OCI-LY7 (cell line): ENCODE results near the gene FREM3. TPM values are rescaled to one million over a fixed set of nuclear protein-coding genes. Genes with fewer than 3 reads are reported as not detected.
A peak's percentile ranks its signal among the peaks of the same experiment; 100 is the strongest.
"Not testable (repeated sequence)": the region's sequence is repeated elsewhere in the genome, so short reads cannot be mapped to it uniquely, and the experiment has no call there.

Experiments
- BruUV-seq: library from RNA; stranded (reverse); fragments of 400-500 nt; replicated peaks from 2 replicates; lab custom pipeline; 2021; lab: Mats Ljungman, UMichigan
- CTCF ChIA-PET: fragments of 300-600 bp; sonication (Branson Sonifier 250); formaldehyde crosslinking; loops from one replicate; lab custom pipeline; 2022; ENCODE audit warnings: antibody characterized with exemption; ENCODE audit not compliant: unreplicated experiment; lab: Charles Lee
- POLR2A ChIA-PET: fragments of 300-600 bp; sonication (Branson Sonifier 250); formaldehyde crosslinking; loops from one replicate; lab custom pipeline; 2022; ENCODE audit warnings: antibody characterized with exemption; lab: Charles Lee
- DNase-seq: peaks from one replicate; pipeline ENCODE4 v3.0.0-alpha.2; 2015; ENCODE audit warnings: low spot score
- H2AFZ ChIP-seq: fragments of 200-600 bp; sonication (generic), shearing (Covaris generic); 2 replicates; pipeline ENCODE4 v1.6.1; 2014; ENCODE audit warnings: mild to moderate bottlenecking, antibody characterized with exemption, low read length, moderate library complexity
- H3K27ac ChIP-seq: fragments of 200-600 bp; sonication (generic); 2 replicates; pipeline ENCODE4 v1.5.1; 2014; ENCODE audit warnings: mixed run types, low read depth, mild to moderate bottlenecking, moderate library complexity, low read length, inconsistent platforms; ENCODE audit not compliant: poor library complexity, severe bottlenecking
- H3K36me3 ChIP-seq: fragments of 200-600 bp; sonication (generic); 2 replicates; pipeline ENCODE4 v1.6.1; 2014; ENCODE audit warnings: mild to moderate bottlenecking, antibody characterized with exemption, low read length, moderate library complexity, mixed read lengths; ENCODE audit not compliant: insufficient read depth
- H3K4me1 ChIP-seq: fragments of 200-600 bp; sonication (generic); 2 replicates; pipeline ENCODE4 v1.5.1; 2014; ENCODE audit warnings: mild to moderate bottlenecking, low read length; ENCODE audit not compliant: insufficient read depth, poor library complexity, severe bottlenecking
- H3K4me2 ChIP-seq: fragments of 200-600 bp; sonication (generic); 2 replicates; pipeline ENCODE4 v1.6.1; 2014; ENCODE audit warnings: mild to moderate bottlenecking, low read length
- H3K4me3 ChIP-seq: fragments of 200-600 bp; sonication (generic); 2 replicates; pipeline ENCODE4 v1.5.1; 2014; ENCODE audit warnings: mild to moderate bottlenecking, low read depth, low read length; ENCODE audit not compliant: poor library complexity, severe bottlenecking
- H3K79me2 ChIP-seq: fragments of 200-600 bp; sonication (generic); 2 replicates; pipeline ENCODE4 v1.6.1; 2016; ENCODE audit warnings: low read depth, mild to moderate bottlenecking, low read length, moderate library complexity, mixed read lengths; ENCODE audit not compliant: insufficient read depth
- H3K9me2 ChIP-seq: fragments of 200-600 bp; sonication (generic); 2 replicates; pipeline ENCODE4 v1.6.1; 2016; ENCODE audit warnings: mild to moderate bottlenecking, low read length, mixed read lengths; ENCODE audit not compliant: insufficient read depth
- H3K9me3 ChIP-seq: fragments of 200-600 bp; sonication (generic); 2 replicates; pipeline ENCODE4 v1.6.1; 2014; ENCODE audit warnings: mild to moderate bottlenecking, mixed run types, low read length, mixed read lengths
- H4K20me1 ChIP-seq: fragments of 200-600 bp; sonication (generic); 2 replicates; pipeline ENCODE4 v1.6.1; 2014; ENCODE audit warnings: mild to moderate bottlenecking, antibody characterized with exemption, low read length, moderate library complexity, mixed read lengths; ENCODE audit not compliant: insufficient read depth
- CTCF ChIP-seq: fragments of 200-600 bp; sonication (generic); conservative IDR thresholded peaks from 2 replicates; pipeline ENCODE4 v1.5.1; 2014; ENCODE audit warnings: mild to moderate bottlenecking, antibody characterized with exemption, low read length, moderate library complexity, mixed read lengths
- EZH2phosphoT487 ChIP-seq: fragments of 200-600 bp; sonication (generic); IDR thresholded peaks from 2 replicates; pipeline ENCODE4 v1.6.1; 2018; ENCODE audit warnings: low read depth, borderline replicate concordance, mild to moderate bottlenecking, mixed run types, antibody characterized with exemption, low read length, moderate library complexity, mixed read lengths
- intact Hi-C: fragments of 100-400 bp; cut with micrococcal nuclease; formaldehyde crosslinking; loops from one replicate; pipeline ENCODE4 v1.10.0; 2022; ENCODE audit not compliant: unreplicated experiment
- total RNA-seq, 2 experiments: library from RNA; depleted of rRNA in 1 of 2; stranded (reverse); fragments of >200 nt in 1 of 2; shearing (Covaris generic) in 1 of 2; gene quantifications; 2 replicates each; pipeline ENCODE4 v1.2.3, GENCODE V29; 2014 to 2022

The FREM3 gene
- total RNA-seq, 2 experiments from 2014 or later, result not detected

GRCh38 chr4:143531788-143532491 lies 168.5 kb downstream of the FREM3 start:
- TF ChIP-seq CTCF, result 0 out of 2 replicates have a peak, but pooled peaks have one; percentile 36
- no peak for TF ChIP-seq EZH2phosphoT487
- Histone ChIP-seq H2AFZ (no peak overlapping the region), H3K79me2 (peaks cover 22% of the 10 kb centered on the region; the same call in 1 of the 2 replicates), H4K20me1 (0 out of 2 replicates have a peak, but pooled peaks cover 4% of the 10 kb centered on the region), H3K4me1 (no peaks in the 10 kb centered on the region), H3K4me2 (no peak overlapping the region), H3K36me3 (peaks cover 100% of the 10 kb centered on the region), H3K9me3 (no peaks in the 10 kb centered on the region), H3K27ac (no peak overlapping the region), H3K4me3 (no peak overlapping the region), H3K9me2 (no peaks in the 10 kb centered on the region)
- BruUV-seq, result no TSS peak
- ChIA-PET POLR2A (interaction anchor here (1.8 kb wide), 1 partner anchor 17 kb away, joined by 5 read pairs; no protein-coding TSS in a partner anchor), CTCF (no interaction called here)
- DNase-seq, result no peak
- intact Hi-C loops, result no loop called here

- no peaks in the 10 kb centered on the region for H3K9me3 ChIP-seq
- intact Hi-C loops, result no loop called here
- H4K20me1 ChIP-seq, result 0 out of 2 replicates have a peak, but pooled peaks cover 4% of the 10 kb centered on the region
- H3K27ac ChIP-seq, result no peak overlapping the region
- no peak overlapping the region for H2AFZ ChIP-seq
- POLR2A ChIA-PET, result interaction anchor here (0.8 to 1.8 kb wide), 2 partner anchors 16 to 17 kb away, joined by 3 to 5 read pairs; no protein-coding TSS in a partner anchor
- no peak overlapping the region for H3K4me3 ChIP-seq
- CTCF ChIA-PET, result no interaction called here
- TSS peak; percentile 4 for BruUV-seq
- no peaks in the 10 kb centered on the region for H3K4me1 ChIP-seq
- peaks cover 22% of the 10 kb centered on the region; the same call in 1 of the 2 replicates for H3K79me2 ChIP-seq
- no peak overlapping the region for H3K4me2 ChIP-seq
- TF ChIP-seq CTCF (peak; percentile 74), EZH2phosphoT487 (no peak)
- peaks cover 100% of the 10 kb centered on the region for H3K36me3 ChIP-seq
- H3K9me2 ChIP-seq, result no peaks in the 10 kb centered on the region
- DNase-seq, result peak; percentile 12
Observed at GRCh38 chr4:143531380-143531779, 169.1 kb downstream of the FREM3 start.

- H3K27ac ChIP-seq, H3K9me2 ChIP-seq, H2AFZ ChIP-seq, intact Hi-C loops, H3K9me3 ChIP-seq, CTCF ChIA-PET, BruUV-seq, DNase-seq, H3K4me1 ChIP-seq, H3K4me3 ChIP-seq, POLR2A ChIA-PET, H4K20me1 ChIP-seq, H3K4me2 ChIP-seq: not testable (repeated sequence)
- H3K79me2 ChIP-seq, result peaks cover 47% of the 10 kb centered on the region; the same call in 1 of the 2 replicates
- peaks cover 99% of the 10 kb centered on the region for H3K36me3 ChIP-seq
Observed at GRCh38 chr4:143528046-143528445, 172.4 kb downstream of the FREM3 start.

Other genes with a start within 250 kb of the FREM3 start
- gene SMARCA5, start 187.0 kb downstream of the FREM3 start, total RNA-seq (2014; rRNA removed; shearing (Covaris generic)), result 52.4 and 63.4 TPM in 2 replicates
- gene SMARCA5, start 187.0 kb downstream of the FREM3 start, total RNA-seq (2022), result 82.2 and 82.3 TPM in 2 replicates
- gene GYPE, start 204.9 kb upstream of the FREM3 start, total RNA-seq (2014; rRNA removed; shearing (Covaris generic)), result not detected in 2 replicates
- not detected in 2 replicates for gene GYPE, start 204.9 kb upstream of the FREM3 start, total RNA-seq (2022)